HG03442 (cell line): ENCODE data around the gene XKR8.
"Not testable (repeated sequence)": the region's sequence is repeated elsewhere in the genome, so short reads cannot be mapped to it uniquely, and the experiment has no call there.

Source experiments
- ATAC-seq: cut with Tn5 transposase; IDR thresholded peaks from one replicate; pipeline ENCODE4 v1.9.1; 2021; ENCODE audit warnings: mild to moderate bottlenecking, moderate library complexity; ENCODE audit not compliant: unreplicated experiment

The XKR8 gene

GRCh38 chr1:27990920-27991537, 31.3 kb downstream of the XKR8 start:
- no peak for ATAC-seq

- no peak for ATAC-seq
Observed at GRCh38 chr1:27992276-27992675, 32.5 kb downstream of the XKR8 start.

GRCh38 chr1:27993241-27993640, 33.5 kb downstream of the XKR8 start:
- no peak for ATAC-seq

GRCh38 chr1:27994060-27994459, 34.3 kb downstream of the XKR8 start:
- ATAC-seq: no peak

DNA sequence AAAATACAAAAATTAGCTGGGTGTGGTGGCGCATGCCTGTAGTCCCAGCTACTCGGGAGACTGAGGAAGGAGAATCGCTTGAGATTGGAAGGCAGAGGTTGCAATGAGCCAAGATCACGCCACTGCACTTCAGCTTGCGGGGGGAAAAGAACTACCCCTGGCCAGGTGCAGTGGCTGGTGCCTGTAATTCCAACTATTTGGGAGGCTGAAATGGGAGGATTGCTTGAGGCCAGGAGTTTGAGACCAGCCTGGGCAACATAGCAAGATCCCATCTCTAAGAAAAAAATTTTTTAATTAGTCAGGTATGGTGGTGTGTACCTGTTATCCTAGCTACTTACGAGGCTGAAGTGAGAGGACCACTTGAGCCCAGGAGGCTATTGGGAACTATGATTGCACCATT, 34.8 kb downstream of the XKR8 start:
- not testable (repeated sequence) for ATAC-seq

DNA sequence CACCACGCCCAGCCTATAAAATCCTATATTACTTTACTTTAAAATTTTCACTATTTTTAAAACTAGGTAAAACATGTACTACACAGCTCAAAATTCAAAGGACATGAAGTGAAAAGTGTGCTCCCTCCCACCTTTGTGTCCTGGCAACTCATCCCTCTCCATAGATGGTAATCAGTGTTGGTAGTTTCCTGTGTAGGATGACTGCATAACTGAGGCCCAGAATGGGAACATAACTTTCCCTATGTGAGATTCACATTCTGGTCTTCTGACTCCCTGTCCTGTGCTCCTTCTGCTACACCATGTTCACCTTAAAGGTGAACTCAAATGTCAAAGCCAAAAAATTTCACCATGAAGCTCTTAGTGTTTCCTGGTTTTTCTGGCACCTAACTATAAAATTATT, 39.3 kb downstream of the XKR8 start:
- no peak for ATAC-seq

- no peak for ATAC-seq
Observed at GRCh38 chr1:28002600-28002999, 42.8 kb downstream of the XKR8 start.

DNA sequence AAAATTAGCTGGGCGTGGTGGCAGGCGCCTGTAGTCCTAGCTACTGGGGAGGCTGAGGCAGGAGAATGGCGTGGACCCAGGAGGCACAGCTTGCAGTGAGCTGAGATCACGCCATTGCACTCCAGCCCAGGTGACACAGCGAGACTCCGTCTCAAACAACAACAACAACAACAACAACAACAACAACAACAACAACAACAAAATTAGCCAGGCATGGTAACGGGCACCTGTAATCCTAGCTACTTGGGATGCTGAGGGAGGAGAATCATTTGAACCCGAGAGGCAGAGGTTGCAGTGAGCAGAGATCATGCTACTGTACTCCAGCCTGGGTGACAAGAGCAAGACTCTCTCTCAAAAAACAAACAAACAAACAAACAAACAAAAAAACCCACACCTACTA, 43.3 kb downstream of the XKR8 start:
- ATAC-seq: not testable (repeated sequence)

GRCh38 chr1:28010969-28011368, 51.2 kb downstream of the XKR8 start:
- no peak for ATAC-seq
